NCI-H526 treated with DMSO at 0.1 percent for 48 hours (cell line): Measurements from ENCODE around the gene RAB19.
A peak's percentile ranks its signal among the peaks of the same experiment; 100 is the strongest.
"Not testable (repeated sequence)": the region's sequence is repeated elsewhere in the genome, so short reads cannot be mapped to it uniquely, and the experiment has no call there.

Experiments used
- DNase-seq: peaks from one replicate; lab custom pipeline; 2025; lab: John Stamatoyannopoulos, UW

RAB19 gene

GRCh38 chr7:140453785-140454656, 50.2 kb downstream of the RAB19 start:
- not testable (repeated sequence) for DNase-seq

GRCh38 chr7:140454657-140455015, 50.8 kb downstream of the RAB19 start:
- DNase-seq = no peak

GRCh38 chr7:140455743-140456142, 51.9 kb downstream of the RAB19 start:
- no peak for DNase-seq

DNA sequence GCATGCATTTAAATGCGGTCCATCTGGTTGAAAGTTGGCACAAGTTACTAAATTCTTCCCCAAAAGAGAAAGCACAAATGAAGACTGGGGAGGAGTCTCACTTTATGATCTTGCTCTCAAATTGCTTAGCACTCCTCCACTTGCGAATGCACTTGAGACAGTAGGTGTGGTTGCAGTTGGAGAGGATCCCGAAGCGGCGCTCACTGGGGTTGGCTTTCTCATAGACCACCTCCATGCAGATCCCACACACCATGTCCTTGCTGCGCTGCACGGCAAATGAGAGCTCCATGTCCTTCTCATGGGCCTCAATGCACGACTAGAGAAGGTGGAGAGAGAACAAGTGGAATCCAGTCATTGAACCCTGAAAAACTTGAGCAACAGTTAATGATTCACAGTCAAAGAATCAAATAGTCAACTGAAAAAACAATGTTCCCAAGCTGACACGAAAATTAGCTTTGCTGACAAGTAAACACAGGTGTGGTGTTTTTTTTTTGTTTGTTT, 52.7 kb downstream of the RAB19 start:
- no peak for DNase-seq

DNA sequence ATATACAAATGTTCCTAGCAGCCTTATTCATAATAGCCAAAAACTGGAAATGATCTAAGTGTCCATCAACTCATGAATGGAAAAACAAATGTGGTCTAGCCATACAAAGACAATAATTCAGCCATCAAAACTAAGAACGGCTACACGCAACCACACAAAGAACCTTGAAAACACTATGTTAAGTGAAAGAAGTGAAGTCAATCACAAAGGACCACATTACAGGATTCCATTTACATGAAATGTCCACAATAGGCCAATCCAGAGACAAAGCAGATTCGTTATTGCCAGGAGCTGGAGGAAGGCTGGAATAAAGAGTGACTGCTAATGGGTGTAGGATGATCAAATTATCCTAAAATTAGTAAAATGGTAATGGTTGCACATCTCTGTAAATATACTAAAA, 54.3 kb downstream of the RAB19 start:
- no peak for DNase-seq

DNA sequence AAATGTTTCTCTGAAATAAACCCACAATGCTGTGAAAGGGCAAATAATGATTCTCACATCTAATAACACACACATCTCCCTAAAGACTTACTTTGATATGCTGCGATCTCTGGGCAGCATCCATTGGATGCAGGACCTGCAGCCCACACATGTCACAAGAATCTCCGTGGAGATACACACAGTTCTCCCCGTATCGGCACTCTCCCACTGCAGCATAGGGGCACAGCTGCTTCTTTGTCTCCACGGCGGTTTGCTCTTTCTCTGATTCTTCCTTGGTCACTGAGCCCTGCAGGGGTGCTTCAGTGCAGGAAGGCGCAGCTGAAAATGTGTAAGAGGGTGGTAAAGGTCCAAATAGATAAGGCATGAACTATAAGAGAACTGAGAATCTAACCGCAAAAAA, 55.1 kb downstream of the RAB19 start:
- no peak for DNase-seq

DNA sequence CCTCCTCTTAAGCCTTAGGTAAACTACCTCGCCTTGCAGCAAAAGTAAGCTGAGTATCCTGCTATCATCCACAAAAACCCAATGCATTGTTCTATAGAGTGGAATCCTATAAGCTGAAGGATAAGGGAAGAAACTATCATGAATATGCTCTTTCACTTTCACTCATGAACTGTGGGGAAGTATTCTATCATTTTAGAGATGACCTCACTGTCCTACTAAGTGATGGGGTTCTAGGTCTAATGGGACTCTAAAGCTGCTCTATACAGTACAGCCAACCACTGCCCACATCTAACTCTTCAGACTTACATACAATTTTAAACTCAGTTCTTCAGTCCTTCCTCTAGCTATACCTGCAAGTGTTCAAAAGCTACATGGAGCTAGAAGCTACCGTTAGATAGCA, 59.3 kb downstream of the RAB19 start:
- no peak for DNase-seq

GRCh38 chr7:140475747-140476333, 72.0 kb downstream of the RAB19 start:
- DNase-seq = peak; percentile 69

DNA sequence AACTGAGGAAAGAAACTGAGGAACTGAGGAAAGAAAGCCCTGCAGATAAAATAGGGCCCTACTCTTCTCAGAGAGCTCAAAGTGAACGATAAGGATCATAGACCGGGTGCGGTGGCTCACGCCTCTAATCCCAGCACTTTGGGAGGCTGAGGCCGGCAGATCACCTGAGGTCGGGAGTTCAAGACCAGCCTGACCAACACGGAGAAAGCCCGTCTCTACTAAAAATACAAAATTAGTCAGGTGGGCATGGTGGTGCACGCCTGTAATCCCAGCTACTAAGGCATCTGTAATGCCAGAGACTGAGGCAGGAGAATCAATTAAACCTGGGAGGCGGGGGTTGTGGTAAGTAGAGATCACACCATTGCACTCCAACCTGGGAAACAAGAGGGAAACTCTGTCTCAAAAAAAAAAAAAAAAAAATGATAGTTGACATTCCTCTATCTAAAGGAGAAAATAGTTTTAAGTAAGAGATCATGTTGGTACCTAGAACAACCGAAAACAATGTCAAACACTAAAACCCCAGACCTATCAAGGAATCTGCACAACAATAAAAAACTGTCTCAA, 72.9 kb downstream of the RAB19 start:
- no peak for DNase-seq
